Pancreas (tissue), 10 donors: ENCODE measurements around the gene CT47C1. TPM values are rescaled to one million over a fixed set of nuclear protein-coding genes. Genes with fewer than 3 reads are reported as not detected.

Source experiments
- ATAC-seq, 4 donors: fragments of 200-7000 bp; cut with Tn5 transposase; one replicate each; pipeline versions ENCODE4 v1.8.0 to v1.9.1; 2020; ENCODE audit warnings: mild to moderate bottlenecking in 4 of 4, moderate library complexity in 4 of 4
- DNase-seq, 6 donors: peaks; one replicate each; pipeline ENCODE4 v3.0.0-alpha.2; 2020
- FAIRE-seq: peaks from 2 replicates; lab custom pipeline; 2012; peaks lifted over from hg19 to GRCh38; lab: Jason Lieb, UNC
- H3K27ac ChIP-seq, 4 donors: fragments of 200-600 bp; sonication (generic); 1 replicate in 3 of 4; 2 replicates in 1 of 4; pipeline versions ENCODE4 v1.5.0 to v1.8.0; 2020
- H3K27me3 ChIP-seq, 4 donors: fragments of 200-600 bp; one replicate each; pipeline ENCODE4 v1.8.0; 2021
- H3K36me3 ChIP-seq, 3 donors: fragments of 200-600 bp; sonication (generic) in 1 of 3; one replicate each; pipeline versions ENCODE4 v1.5.0 to v1.8.0; 2020 to 2021
- H3K4me1 ChIP-seq, 3 donors: fragments of 200-600 bp; one replicate each; pipeline ENCODE4 v1.8.0; 2021
- H3K4me3 ChIP-seq, 4 donors: fragments of 200-600 bp; sonication (generic) in 2 of 4; one replicate each; pipeline versions ENCODE4 v1.5.0 to v1.8.0; 2020 to 2021
- H3K9me3 ChIP-seq, 4 donors: fragments of 200-600 bp; one replicate each; pipeline ENCODE4 v1.8.0; 2021
- CTCF ChIP-seq, 4 donors: fragments of 200-600 bp; sonication (generic) in 3 of 4; IDR thresholded peaks; one replicate each; pipeline versions ENCODE4 v1.5.0 to v1.8.0; 2021; ENCODE audit warnings: antibody characterized with exemption in 4 of 4
- WGBS, 2 donors: extraction: QIAGEN DNeasy Blood & Tissue Kit; methylation state at CpG; one replicate each; pipeline ENCODE4 v1.1.7; 2013; 5-methylcytosine and 5-hydroxymethylcytosine counted together
- intact Hi-C, 3 donors: fragments of 100-400 bp; cut with DNase I; formaldehyde crosslinking; loops; one replicate each; pipeline versions ENCODE4 v1.11.1 to v1.14.2; 2022
- polyA plus RNA-seq, 2 donors: library from polyadenylated mRNA; stranded (reverse); fragments of 200-250 nt; gene quantifications; one replicate each; pipeline ENCODE4 v1.2.3, GENCODE V29; 2013
- total RNA-seq, 6 donors: library from RNA; stranded (reverse); fragmentation: NEBNext Ultra II Directional in 4 of 6; extraction: Animal tissue kit (Norgen Biotek cat#: 25700) in 4 of 6; gene quantifications; one replicate each; pipeline versions ENCODE4 v1.2.1 to v1.2.4, GENCODE V29; 2021 to 2023
- donor health status: healthy with polysubstance abuse.
- donor health status: DM: no; HTN: no; CAD: no; lungs with moderate emphysema.
- donor health status: DM: no; HTN: no; CAD: no.
- donor health status: control.
- donor health status: control.
- donor health status: Bipolar disorder and iron deficiency.
- donor health status: DM: yes; HTN: yes; CAD: no.
- donor health status: DM: no; HTN: no; CAD: no.
- donor health status: DM: no; HTN: no; CAD: no.
- donor health status: DM: yes; HTN: yes; CAD: no.

CT47C1 gene
- total and polyA plus RNA-seq, 8 donors = not detected

- FAIRE-seq = no peak
- Histone ChIP-seq H3K36me3 (no peaks in the 10 kb centered on the region), H3K9me3 (no peaks in the 10 kb centered on the region), H3K27ac (no peak overlapping the region), H3K27me3 (peaks cover 0 to 5% (median 0%) of the 10 kb centered on the region in 4 donors), H3K4me1 (no peaks in the 10 kb centered on the region), H3K4me3 (no peak overlapping the region)
- DNase-seq = peak in 3 of 6 donors; percentile 31 to 62 (median 39)
- intact Hi-C loops = no loop called here
- peak in 3 of 4 donors; percentile 69 to 74 (median 72) for ATAC-seq
- WGBS, 2 donors = 6 to 9% methylated on average over 6 of the region's 6 CpGs
- peak; percentile 41 to 67 (median 60) for TF ChIP-seq CTCF (IDR thresholded peaks at IDR 0.05)
These were observed 46.1 kb downstream of the CT47C1 start for GRCh38 chrX:119118780-119119395.

- DNase-seq (no peak), FAIRE-seq (no peak), ATAC-seq (no peak)
- Histone ChIP-seq H3K27ac (no peak overlapping the region), H3K4me3 (no peak overlapping the region), H3K9me3 (no peaks in the 10 kb centered on the region), H3K36me3 (no peaks in the 10 kb centered on the region), H3K4me1 (no peaks in the 10 kb centered on the region), H3K27me3 (peaks cover 0 to 5% (median 0%) of the 10 kb centered on the region in 4 donors)
- WGBS, 2 donors = 89 to 94% methylated on average over 1 of the region's 1 CpG
- intact Hi-C loops = no loop called here
- no peak for TF ChIP-seq CTCF (IDR thresholded peaks at IDR 0.05)
These were observed 48.5 kb downstream of the CT47C1 start for GRCh38 chrX:119121341-119121740.

Other genes with a start within 250 kb of the CT47C1 start
- gene ZCCHC12, start 249.2 kb upstream of the CT47C1 start, total RNA-seq = under 1 TPM in 1 of 6 donors, not detected in 5; 0.08 TPM
- gene ZCCHC12, start 249.2 kb upstream of the CT47C1 start, polyA plus RNA-seq = under 1 TPM in 1 of 2 donors, not detected in 1; 0.23 TPM
- gene LONRF3, start 98.4 kb upstream of the CT47C1 start, total RNA-seq = 1 to 10 TPM; 3.5 to 7.1 (median 4.0) TPM
- 1 to 10 TPM; 1.4 to 2.0 TPM for gene LONRF3, start 98.4 kb upstream of the CT47C1 start, polyA plus RNA-seq
- gene KIAA1210, start 54.8 kb downstream of the CT47C1 start, total RNA-seq = under 1 TPM in 1 of 6 donors, not detected in 5; 0.03 TPM
- gene KIAA1210, start 54.8 kb downstream of the CT47C1 start, polyA plus RNA-seq = not detected
- gene PGRMC1, start 163.3 kb downstream of the CT47C1 start, total RNA-seq = 10 to 100 TPM; 17.0 to 40.1 (median 26.5) TPM
- gene PGRMC1, start 163.3 kb downstream of the CT47C1 start, polyA plus RNA-seq = 10 to 100 TPM; 23.5 to 50.2 TPM